HCT116 (cell line): ENCODE data around the gene MAPKAPK3. TPM values are rescaled to one million over a fixed set of nuclear protein-coding genes. Genes with fewer than 3 reads are reported as not detected.
A peak's percentile ranks its signal among the peaks of the same experiment; 100 is the strongest.

Experiments
- ATAC-seq: fragments of 200-7000 bp; cut with Tn5 transposase; 2 replicates; pipeline ENCODE4 v1.9.1; 2020; ENCODE audit warnings: mild to moderate bottlenecking, moderate library complexity
- BruUV-seq: library from RNA; stranded (reverse); fragments of 400-500 nt; replicated peaks from 2 replicates; lab custom pipeline; 2021; lab: Mats Ljungman, UMichigan
- CTCF ChIA-PET: fragments of 300-600 bp; sonication (Branson Sonifier 250); formaldehyde crosslinking; loops from one replicate; lab custom pipeline; 2021; ENCODE audit warnings: antibody characterized with exemption; lab: Charles Lee
- POLR2A ChIA-PET: fragments of 300-600, 350-600 bp; sonication (Branson Sonifier 250); formaldehyde crosslinking; loops from one replicate; lab custom pipeline; 2021; ENCODE audit warnings: antibody characterized with exemption; lab: Charles Lee
- RAD21 ChIA-PET, 2 experiments: fragments of 300-600 bp; sonication (Branson Sonifier 250); formaldehyde crosslinking; loops; one replicate each; lab custom pipeline; 2023; ENCODE audit warnings: low total read pairs in 2 of 2; ENCODE audit not compliant: uncharacterized antibody in 2 of 2, unreplicated experiment in 2 of 2, low non-redundant PET in 1 of 2; lab: Charles Lee
- DNase-seq: peaks from one replicate; pipeline ENCODE4 v3.0.0-alpha.2; 2010; ENCODE audit warnings: low read depth, low spot score
- H2AFZ ChIP-seq: fragments of 200-600 bp; shearing (Covaris generic), sonication (generic); 2 replicates; pipeline ENCODE4 v1.6.1; 2017; ENCODE audit warnings: low read depth, mixed run types, mixed read lengths, antibody characterized with exemption, low read length; ENCODE audit not compliant: poor library complexity, severe bottlenecking
- H3K27ac ChIP-seq: 2 replicates; pipeline ENCODE4 v1.5.1; 2012; ENCODE audit warnings: low read depth, low read length
- H3K27me3 ChIP-seq: fragments of 200-600 bp; sonication (generic); 2 replicates; pipeline ENCODE4 v1.6.1; 2016; ENCODE audit warnings: mixed run types, low read length, mixed read lengths; ENCODE audit not compliant: insufficient read depth
- H3K36me3 ChIP-seq, 2 experiments: fragments of 200-500 bp in 1 of 2; fragments of 200-600 bp in 1 of 2; sonication (Bioruptor generic) in 1 of 2; sonication (generic) in 1 of 2; 2 replicates each; pipeline versions ENCODE4 v1.5.1 to v1.6.1; 2014 to 2016; ENCODE audit warnings: low read length in 2 of 2, inconsistent platforms in 1 of 2, mixed read lengths in 1 of 2, mixed run types in 1 of 2; ENCODE audit not compliant: insufficient read depth in 2 of 2, control insufficient read depth in 1 of 2
- H3K4me1 ChIP-seq, 2 experiments: fragments of 200-600 bp in 1 of 2; sonication (generic) in 1 of 2; 2 replicates each; pipeline versions ENCODE4 v1.5.1 to v1.6.1; 2012 to 2017; ENCODE audit warnings: low read length in 2 of 2, inconsistent platforms in 1 of 2, mild to moderate bottlenecking in 1 of 2, mixed read lengths in 1 of 2, mixed run types in 1 of 2, moderate library complexity in 1 of 2; ENCODE audit not compliant: insufficient read depth in 2 of 2, control insufficient read depth in 1 of 2
- H3K4me2 ChIP-seq: fragments of 200-600 bp; sonication (generic); 2 replicates; pipeline ENCODE4 v1.6.1; 2017; ENCODE audit warnings: mixed run types, low read length, mixed read lengths
- H3K4me3 ChIP-seq, 2 experiments: fragments of 200-600 bp in 1 of 2; sonication (generic) in 1 of 2; replicated peaks in 1 of 2; 2 replicates each; pipeline ENCODE4 v1.5.1; 2011 to 2016; ENCODE audit warnings: low read length in 2 of 2, control low read depth in 1 of 2, low read depth in 1 of 2, mild to moderate bottlenecking in 1 of 2, mixed read lengths in 1 of 2, mixed run types in 1 of 2
- H3K79me2 ChIP-seq: fragments of 200-600 bp; sonication (generic); 2 replicates; pipeline ENCODE4 v1.6.1; 2017; ENCODE audit warnings: mild to moderate bottlenecking, mixed run types, low read length, moderate library complexity, mixed read lengths; ENCODE audit not compliant: insufficient read depth
- H3K9ac ChIP-seq: fragments of 200-600 bp; sonication (generic); 2 replicates; pipeline ENCODE4 v1.6.1; 2016; ENCODE audit warnings: low read length, mixed read lengths
- H3K9me2 ChIP-seq: fragments of 200-600 bp; sonication (generic), shearing (Covaris generic); 2 replicates; pipeline ENCODE4 v1.6.1; 2017; ENCODE audit warnings: mixed run types, mild to moderate bottlenecking, moderate library complexity; ENCODE audit not compliant: insufficient read depth
- H3K9me3 ChIP-seq, 2 experiments: fragments of 200-500 bp in 1 of 2; fragments of 200-600 bp in 1 of 2; sonication (Bioruptor generic) in 1 of 2; sonication (generic) in 1 of 2; 2 replicates each; pipeline ENCODE4 v1.6.1; 2014 to 2017; ENCODE audit warnings: low read length in 2 of 2, mixed read lengths in 2 of 2, inconsistent platforms in 1 of 2, low read depth in 1 of 2, mild to moderate bottlenecking in 1 of 2, mixed run types in 1 of 2, moderate library complexity in 1 of 2; ENCODE audit not compliant: control insufficient read depth in 1 of 2, insufficient read depth in 1 of 2
- H4K20me1 ChIP-seq: fragments of 200-600 bp; sonication (generic), shearing (Covaris generic); 2 replicates; pipeline ENCODE4 v1.6.1; 2017; ENCODE audit warnings: mixed run types, mild to moderate bottlenecking, moderate library complexity; ENCODE audit not compliant: insufficient read depth
- EGR1 ChIP-seq: IDR thresholded peaks from 2 replicates; pipeline ENCODE4 v1.6.1; 2012; ENCODE audit warnings: low read depth
- EZH2phosphoT487 ChIP-seq: fragments of 200-600 bp; IDR thresholded peaks from 2 replicates; pipeline ENCODE4 v1.6.1; 2018; ENCODE audit warnings: antibody characterized with exemption, borderline replicate concordance
- POLR2A ChIP-seq: IDR thresholded peaks from 2 replicates; pipeline ENCODE4 v1.7.0; 2011; ENCODE audit warnings: borderline replicate concordance; ENCODE audit not compliant: insufficient read depth, insufficient read length; ENCODE audit errors: extremely low read depth
- SIN3A ChIP-seq: IDR thresholded peaks from 2 replicates; pipeline ENCODE4 v1.6.1; 2012; ENCODE audit warnings: low read depth
- SP1 ChIP-seq: IDR thresholded peaks from 2 replicates; pipeline ENCODE4 v1.6.1; 2012; ENCODE audit warnings: low read depth
- SRF ChIP-seq: IDR thresholded peaks from 2 replicates; pipeline ENCODE4 v1.6.1; 2012; ENCODE audit warnings: low read depth
- intact Hi-C: fragments of 100-400 bp; cut with micrococcal nuclease; formaldehyde crosslinking; loops from 2 replicates; pipeline ENCODE4 v1.10.0; 2022
- total RNA-seq: library from RNA; stranded (reverse); gene quantifications from one replicate; pipeline ENCODE4 v1.2.1, GENCODE V29; 2021; ENCODE audit not compliant: unreplicated experiment
- TF ChIP-seq, protein P1 (sequence below): IDR thresholded peaks from 2 replicates; pipeline ENCODE4 v1.6.1; 2012; ENCODE audit warnings: low read depth
- TF ChIP-seq, protein P2 (sequence below): IDR thresholded peaks from 2 replicates; pipeline ENCODE4 v1.6.1; 2012
- TF ChIP-seq, protein P3 (sequence below), 3 experiments: fragments of 200-600 bp in 1 of 3; sonication (generic) in 1 of 3; IDR thresholded peaks in 2 of 3; conservative IDR thresholded peaks in 1 of 3; 2 replicates each; pipeline ENCODE4 v1.5.1; 2012 to 2017; ENCODE audit warnings: low read depth in 2 of 3, low read length in 2 of 3, antibody characterized with exemption in 1 of 3, borderline replicate concordance in 1 of 3, control low read depth in 1 of 3, mild to moderate bottlenecking in 1 of 3, mixed read lengths in 1 of 3, mixed run types in 1 of 3, moderate library complexity in 1 of 3; ENCODE audit not compliant: insufficient read depth in 1 of 3

The MAPKAPK3 gene
- total RNA-seq, 1 experiment from 2014 or later: 87.3 TPM

DNA sequence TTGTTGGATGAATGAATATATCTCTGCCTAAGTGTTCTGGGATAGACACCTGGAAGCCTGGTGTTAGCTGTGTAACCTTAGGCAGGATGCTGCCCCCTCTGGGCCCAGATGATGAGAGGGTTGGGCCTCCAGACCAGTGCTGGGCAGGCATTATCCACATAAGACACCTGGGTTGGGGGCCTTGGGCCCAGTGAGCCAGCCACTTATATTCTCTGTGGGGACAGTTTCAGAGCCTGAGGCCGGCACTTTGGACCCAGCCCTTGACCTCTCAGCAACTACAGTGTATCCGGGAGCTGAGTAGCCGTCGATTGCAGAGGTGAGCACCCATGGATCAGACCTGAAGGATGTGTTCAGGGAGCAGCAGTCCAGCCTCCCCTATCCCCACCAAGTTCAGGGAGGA, 45.5 kb upstream of the MAPKAPK3 start (continued):
- TF ChIP-seq, protein P1, sequence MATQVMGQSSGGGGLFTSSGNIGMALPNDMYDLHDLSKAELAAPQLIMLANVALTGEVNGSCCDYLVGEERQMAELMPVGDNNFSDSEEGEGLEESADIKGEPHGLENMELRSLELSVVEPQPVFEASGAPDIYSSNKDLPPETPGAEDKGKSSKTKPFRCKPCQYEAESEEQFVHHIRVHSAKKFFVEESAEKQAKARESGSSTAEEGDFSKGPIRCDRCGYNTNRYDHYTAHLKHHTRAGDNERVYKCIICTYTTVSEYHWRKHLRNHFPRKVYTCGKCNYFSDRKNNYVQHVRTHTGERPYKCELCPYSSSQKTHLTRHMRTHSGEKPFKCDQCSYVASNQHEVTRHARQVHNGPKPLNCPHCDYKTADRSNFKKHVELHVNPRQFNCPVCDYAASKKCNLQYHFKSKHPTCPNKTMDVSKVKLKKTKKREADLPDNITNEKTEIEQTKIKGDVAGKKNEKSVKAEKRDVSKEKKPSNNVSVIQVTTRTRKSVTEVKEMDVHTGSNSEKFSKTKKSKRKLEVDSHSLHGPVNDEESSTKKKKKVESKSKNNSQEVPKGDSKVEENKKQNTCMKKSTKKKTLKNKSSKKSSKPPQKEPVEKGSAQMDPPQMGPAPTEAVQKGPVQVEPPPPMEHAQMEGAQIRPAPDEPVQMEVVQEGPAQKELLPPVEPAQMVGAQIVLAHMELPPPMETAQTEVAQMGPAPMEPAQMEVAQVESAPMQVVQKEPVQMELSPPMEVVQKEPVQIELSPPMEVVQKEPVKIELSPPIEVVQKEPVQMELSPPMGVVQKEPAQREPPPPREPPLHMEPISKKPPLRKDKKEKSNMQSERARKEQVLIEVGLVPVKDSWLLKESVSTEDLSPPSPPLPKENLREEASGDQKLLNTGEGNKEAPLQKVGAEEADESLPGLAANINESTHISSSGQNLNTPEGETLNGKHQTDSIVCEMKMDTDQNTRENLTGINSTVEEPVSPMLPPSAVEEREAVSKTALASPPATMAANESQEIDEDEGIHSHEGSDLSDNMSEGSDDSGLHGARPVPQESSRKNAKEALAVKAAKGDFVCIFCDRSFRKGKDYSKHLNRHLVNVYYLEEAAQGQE: no peak
- TF ChIP-seq EGR1 (no peak), SP1 (no peak), SIN3A (no peak), SRF (no peak), POLR2A (no peak), EZH2phosphoT487 (no peak)
- TF ChIP-seq, protein P2, sequence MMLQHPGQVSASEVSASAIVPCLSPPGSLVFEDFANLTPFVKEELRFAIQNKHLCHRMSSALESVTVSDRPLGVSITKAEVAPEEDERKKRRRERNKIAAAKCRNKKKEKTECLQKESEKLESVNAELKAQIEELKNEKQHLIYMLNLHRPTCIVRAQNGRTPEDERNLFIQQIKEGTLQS: no peak

DNA sequence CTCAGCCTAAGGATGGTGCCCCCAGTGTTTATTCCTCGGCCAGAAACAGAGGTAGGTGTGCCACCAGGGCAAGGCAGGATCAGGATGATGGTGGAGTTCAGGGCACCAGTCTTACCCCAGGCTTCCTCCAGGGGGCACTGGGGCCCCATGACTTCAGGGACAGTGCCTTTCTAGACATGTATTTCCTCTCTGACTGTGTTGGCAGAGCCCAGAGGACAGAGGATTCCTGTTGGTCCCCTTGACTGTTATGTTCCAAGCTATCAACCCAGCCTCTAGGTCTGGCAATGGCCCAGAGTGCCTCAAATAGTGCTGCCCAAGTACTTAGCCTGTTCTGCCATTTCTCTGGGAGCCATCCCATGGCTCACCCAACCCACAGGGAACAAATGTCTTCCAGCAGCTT, 44.8 kb upstream of the MAPKAPK3 start:
- intact Hi-C loops: loop anchor here (1.0 to 5.0 kb wide), 3 partner anchors 29 to 815 kb away; partner anchors contain the start of gene MANF
- Histone ChIP-seq H4K20me1 (no peaks in the 10 kb centered on the region), H3K9me2 (no peaks in the 10 kb centered on the region), H3K79me2 (peaks cover 9% of the 10 kb centered on the region; the same call in 1 of the 2 replicates), H3K27me3 (no peaks in the 10 kb centered on the region), H3K9me3 (no peaks in the 10 kb centered on the region), H3K36me3 (no peaks in the 10 kb centered on the region; a peak in 1 of 4 replicates), H3K4me1 (peaks cover 11 to 33% of the 10 kb centered on the region in 2 experiments), H3K27ac (no peak overlapping the region), H3K4me2 (no peak overlapping the region), H3K4me3 (no peak overlapping the region), H3K9ac (no peak overlapping the region), H2AFZ (no peak overlapping the region)
- no peak for DNase-seq
- RAD21 ChIA-PET: interaction anchor here (0.9 to 1.6 kb wide), 2 partner anchors 20 to 39 kb away, joined by 3 to 5 read pairs; partner anchors contain the start of gene CISH (in 1 of the 2)
- TF ChIP-seq, protein P3, sequence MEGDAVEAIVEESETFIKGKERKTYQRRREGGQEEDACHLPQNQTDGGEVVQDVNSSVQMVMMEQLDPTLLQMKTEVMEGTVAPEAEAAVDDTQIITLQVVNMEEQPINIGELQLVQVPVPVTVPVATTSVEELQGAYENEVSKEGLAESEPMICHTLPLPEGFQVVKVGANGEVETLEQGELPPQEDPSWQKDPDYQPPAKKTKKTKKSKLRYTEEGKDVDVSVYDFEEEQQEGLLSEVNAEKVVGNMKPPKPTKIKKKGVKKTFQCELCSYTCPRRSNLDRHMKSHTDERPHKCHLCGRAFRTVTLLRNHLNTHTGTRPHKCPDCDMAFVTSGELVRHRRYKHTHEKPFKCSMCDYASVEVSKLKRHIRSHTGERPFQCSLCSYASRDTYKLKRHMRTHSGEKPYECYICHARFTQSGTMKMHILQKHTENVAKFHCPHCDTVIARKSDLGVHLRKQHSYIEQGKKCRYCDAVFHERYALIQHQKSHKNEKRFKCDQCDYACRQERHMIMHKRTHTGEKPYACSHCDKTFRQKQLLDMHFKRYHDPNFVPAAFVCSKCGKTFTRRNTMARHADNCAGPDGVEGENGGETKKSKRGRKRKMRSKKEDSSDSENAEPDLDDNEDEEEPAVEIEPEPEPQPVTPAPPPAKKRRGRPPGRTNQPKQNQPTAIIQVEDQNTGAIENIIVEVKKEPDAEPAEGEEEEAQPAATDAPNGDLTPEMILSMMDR (IDR thresholded peaks at IDR 0.05 in 2 of 3, conservative IDR thresholded peaks at IDR 0.05 in 1 of 3; ENCODE audit: borderline replicate concordance in 1 of 3, insufficient read depth in 1 of 3, low read depth in 2 of 3, low read length in 2 of 3): peak in 2 of 3 experiments; percentile 88 to 90; a peak in 4 of 6 replicates
- no peak for TF ChIP-seq SP1
- BruUV-seq: no TSS peak
- CTCF ChIA-PET: interaction anchor here (1.0 to 5.4 kb wide), 3 partner anchors 20 to 40 kb away, joined by 3 to 31 read pairs (median 7); partner anchors contain the start of gene CISH
- POLR2A ChIA-PET: no interaction called here
- peak; percentile 37 for ATAC-seq
